Hepatocyte (in vitro differentiated cells): ENCODE results near the gene CEP170B.

Experiments used
- CTCF ChIP-seq: fragments of 200-600 bp; sonication (generic); IDR thresholded peaks from 2 replicates; pipeline ENCODE4 v1.5.1; 2016; ENCODE audit warnings: antibody characterized with exemption, mild to moderate bottlenecking; ENCODE audit not compliant: poor library complexity
- EZH2 ChIP-seq: fragments of 200-600 bp; sonication (generic); IDR thresholded peaks from 2 replicates; pipeline ENCODE4 v1.6.1; 2016; ENCODE audit warnings: antibody characterized with exemption, mild to moderate bottlenecking, borderline replicate concordance

- TF ChIP-seq CTCF, result no peak
- no peak for TF ChIP-seq EZH2
Measured at GRCh38 chr14:104863923-104864266, 1.2 kb upstream of the CEP170B start.
